Measurements from ENCODE around the gene SHROOM2. TPM values are rescaled to one million over a fixed set of nuclear protein-coding genes. Genes with fewer than 3 reads are reported as not detected.

Gene SHROOM2
- total RNA-seq, 1 experiment from 2014 or later = 14.2 TPM

- Histone ChIP-seq H3K27me3 (replicated peaks; ENCODE audit: control insufficient read depth, insufficient read depth, low read length) (no peaks in the 10 kb centered on the region), H3K4me1 (peaks cover 37% of the 10 kb centered on the region), H3K9me3 (no peaks in the 10 kb centered on the region), H3K4me3 (ENCODE audit: low read depth, low read length) (no peak overlapping the region), H3K36me3 (ENCODE audit: control insufficient read depth, insufficient read depth, low read length) (no peaks in the 10 kb centered on the region)
- CTCF ChIA-PET = interaction anchor here (1.0 kb wide), 1 partner anchor 41 kb away, joined by 3 read pairs; no protein-coding TSS in a partner anchor
- H3K27ac Mint-ChIP-seq (ENCODE audit: unreplicated experiment) = peak overlapping the region; percentile 84
- POLR2A ChIA-PET = no interaction called here
- TF ChIP-seq CTCF (IDR thresholded peaks at IDR 0.05; ENCODE audit: insufficient read depth in 1 of 2, low read depth in 1 of 2, low read length in 1 of 2, severe bottlenecking in 1 of 2, unreplicated experiment in 1 of 2) = no peak
- H3K4me3 Mint-ChIP-seq (ENCODE audit: unreplicated experiment) = peak overlapping the region; percentile 25
- no TSS peak for BruUV-seq (replicated peaks)
- peak; percentile 29 to 51 for DNase-seq
- H3K4me1 Mint-ChIP-seq (ENCODE audit: low read depth, unreplicated experiment) = peaks cover 24% of the 10 kb centered on the region
- H3K9me3 Mint-ChIP-seq (ENCODE audit: unreplicated experiment) = no peaks in the 10 kb centered on the region
- H3K36me3 Mint-ChIP-seq (ENCODE audit: insufficient read depth, unreplicated experiment) = peaks cover 24% of the 10 kb centered on the region
- intact Hi-C loops (cut with micrococcal nuclease; ENCODE audit: unreplicated experiment) = no loop called here
- H3K27me3 Mint-ChIP-seq (ENCODE audit: insufficient read depth, unreplicated experiment) = no peaks in the 10 kb centered on the region
These were observed 76.7 kb downstream of the SHROOM2 start for GRCh38 chrX:9862953-9863352.

- ChIA-PET CTCF (no interaction called here), POLR2A (no interaction called here)
- no peak for TF ChIP-seq CTCF (IDR thresholded peaks at IDR 0.05; ENCODE audit: insufficient read depth in 1 of 2, low read depth in 1 of 2, low read length in 1 of 2, severe bottlenecking in 1 of 2, unreplicated experiment in 1 of 2)
- no peak overlapping the region for H3K4me3 ChIP-seq (ENCODE audit: low read depth, low read length)
- H3K4me3 Mint-ChIP-seq (ENCODE audit: unreplicated experiment) = peak overlapping the region; percentile 38
- peaks cover 24% of the 10 kb centered on the region for H3K36me3 Mint-ChIP-seq (ENCODE audit: insufficient read depth, unreplicated experiment)
- peak; percentile 75 to 84 for DNase-seq
- no peaks in the 10 kb centered on the region for H3K36me3 ChIP-seq (ENCODE audit: control insufficient read depth, insufficient read depth, low read length)
- peaks cover 24% of the 10 kb centered on the region for H3K4me1 Mint-ChIP-seq (ENCODE audit: low read depth, unreplicated experiment)
- intact Hi-C loops (cut with micrococcal nuclease; ENCODE audit: unreplicated experiment) = loop anchor here (1.0 to 2.0 kb wide), 2 partner anchors 17 to 75 kb away; no protein-coding TSS in a partner anchor
- no peaks in the 10 kb centered on the region for H3K9me3 Mint-ChIP-seq (ENCODE audit: unreplicated experiment)
- H3K4me1 ChIP-seq = peaks cover 37% of the 10 kb centered on the region
- no peaks in the 10 kb centered on the region for H3K27me3 ChIP-seq (replicated peaks; ENCODE audit: control insufficient read depth, insufficient read depth, low read length)
- peak overlapping the region; percentile 84 for H3K27ac Mint-ChIP-seq (ENCODE audit: unreplicated experiment)
- H3K9me3 ChIP-seq = no peaks in the 10 kb centered on the region
- BruUV-seq (replicated peaks) = no TSS peak
- no peaks in the 10 kb centered on the region for H3K27me3 Mint-ChIP-seq (ENCODE audit: insufficient read depth, unreplicated experiment)
These were observed 77.8 kb downstream of the SHROOM2 start for GRCh38 chrX:9864011-9864410.

- CTCF ChIA-PET = no interaction called here
- peak overlapping the region; percentile 91 for H3K27ac Mint-ChIP-seq (ENCODE audit: unreplicated experiment)
- POLR2A ChIA-PET = no interaction called here
- Histone ChIP-seq H3K27me3 (replicated peaks; ENCODE audit: control insufficient read depth, insufficient read depth, low read length) (no peaks in the 10 kb centered on the region), H3K36me3 (ENCODE audit: control insufficient read depth, insufficient read depth, low read length) (no peaks in the 10 kb centered on the region), H3K4me3 (ENCODE audit: low read depth, low read length) (no peak overlapping the region), H3K4me1 (peaks cover 37% of the 10 kb centered on the region), H3K9me3 (no peaks in the 10 kb centered on the region)
- peaks cover 15% of the 10 kb centered on the region for H3K36me3 Mint-ChIP-seq (ENCODE audit: insufficient read depth, unreplicated experiment)
- no peak overlapping the region for H3K4me3 Mint-ChIP-seq (ENCODE audit: unreplicated experiment)
- BruUV-seq (replicated peaks) = no TSS peak
- intact Hi-C loops (cut with micrococcal nuclease; ENCODE audit: unreplicated experiment) = loop anchor here (2.0 kb wide), 1 partner anchor 19 kb away; no protein-coding TSS in a partner anchor
- H3K4me1 Mint-ChIP-seq (ENCODE audit: low read depth, unreplicated experiment) = peaks cover 24% of the 10 kb centered on the region
- no peaks in the 10 kb centered on the region for H3K27me3 Mint-ChIP-seq (ENCODE audit: insufficient read depth, unreplicated experiment)
- no peak for TF ChIP-seq CTCF (IDR thresholded peaks at IDR 0.05; ENCODE audit: insufficient read depth in 1 of 2, low read depth in 1 of 2, low read length in 1 of 2, severe bottlenecking in 1 of 2, unreplicated experiment in 1 of 2)
- H3K9me3 Mint-ChIP-seq (ENCODE audit: unreplicated experiment) = no peaks in the 10 kb centered on the region
- no peak for DNase-seq
These were observed 79.7 kb downstream of the SHROOM2 start for GRCh38 chrX:9865804-9866472.
